Esophagus (tissue), 2 donors: Measurements from ENCODE around the gene PCDH17. TPM values are rescaled to one million over a fixed set of nuclear protein-coding genes. Genes with fewer than 3 reads are reported as not detected.

Experiments used
- H3K27ac ChIP-seq, 2 donors: one replicate each; pipeline ENCODE4 v1.5.1; 2013; ENCODE audit warnings: low read depth in 2 of 2, mild to moderate bottlenecking in 2 of 2, inconsistent platforms in 1 of 2, low read length in 1 of 2, moderate library complexity in 1 of 2
- H3K27me3 ChIP-seq, 2 donors: one replicate each; pipeline ENCODE4 v1.6.1; 2013; ENCODE audit warnings: low read length in 2 of 2, control low read depth in 1 of 2, mild to moderate bottlenecking in 1 of 2; ENCODE audit not compliant: insufficient read depth in 2 of 2, control insufficient read depth in 1 of 2
- H3K36me3 ChIP-seq, 2 donors: one replicate each; pipeline ENCODE4 v1.6.1; 2013; ENCODE audit warnings: low read length in 1 of 2; ENCODE audit not compliant: control insufficient read depth in 2 of 2, insufficient read depth in 2 of 2
- H3K4me1 ChIP-seq, 2 donors: one replicate each; pipeline ENCODE4 v1.6.1; 2013; ENCODE audit warnings: low read length in 1 of 2; ENCODE audit not compliant: control insufficient read depth in 2 of 2, insufficient read depth in 2 of 2
- H3K4me3 ChIP-seq, 2 donors: one replicate each; pipeline ENCODE4 v1.5.1; 2013; ENCODE audit warnings: low read length in 2 of 2, mild to moderate bottlenecking in 2 of 2, low read depth in 1 of 2, moderate library complexity in 1 of 2
- H3K9me3 ChIP-seq, 2 donors: one replicate each; pipeline ENCODE4 v1.6.1; 2013; ENCODE audit warnings: mild to moderate bottlenecking in 2 of 2, low read depth in 1 of 2, low read length in 1 of 2, moderate library complexity in 1 of 2; ENCODE audit not compliant: control insufficient read depth in 2 of 2, insufficient read depth in 1 of 2
- WGBS, 2 donors: extraction: QIAGEN DNeasy Blood & Tissue Kit; methylation state at CpG; one replicate each; pipeline ENCODE4 v1.1.7; 2013; 5-methylcytosine and 5-hydroxymethylcytosine counted together
- polyA plus RNA-seq, 2 donors: library from polyadenylated mRNA; stranded (reverse); fragments of 200-250 nt; gene quantifications; one replicate each; pipeline ENCODE4 v1.2.3, GENCODE V29; 2013
- donor health status: healthy with polysubstance abuse.
- donor health status: Bipolar disorder and iron deficiency.

The PCDH17 gene
- polyA plus RNA-seq, 2 donors, result 0.22 to 0.36 TPM

DNA sequence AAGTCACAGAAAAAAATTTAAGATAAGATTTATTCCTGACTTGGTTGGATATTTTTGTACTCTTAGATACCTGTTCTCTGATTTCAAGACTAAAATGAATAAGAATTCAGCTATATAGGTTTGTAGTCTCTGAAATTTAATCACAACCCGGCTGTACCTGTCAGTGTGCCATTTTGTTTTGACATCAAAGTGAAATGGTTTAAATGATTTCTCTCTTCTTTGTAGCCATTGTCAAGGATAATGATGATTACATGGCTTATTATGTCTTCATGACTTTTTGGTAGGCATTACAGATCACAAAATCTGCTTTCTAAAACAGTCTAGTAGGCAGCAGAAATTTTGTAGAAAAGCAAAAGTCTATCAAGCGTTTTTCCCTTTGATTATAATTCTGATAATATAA is 72.5 kb downstream of the PCDH17 start:
- no peaks in the 10 kb centered on the region for H3K36me3 ChIP-seq
- H3K27ac ChIP-seq, result no peak overlapping the region
- H3K9me3 ChIP-seq, result no peaks in the 10 kb centered on the region
- H3K4me3 ChIP-seq, result no peak overlapping the region
- H3K27me3 ChIP-seq, result no peaks in the 10 kb centered on the region
- 74 to 79% methylated on average over 2 of the region's 2 CpGs for WGBS, 2 donors
- no peaks in the 10 kb centered on the region for H3K4me1 ChIP-seq

- no peaks in the 10 kb centered on the region for H3K36me3 ChIP-seq
- no peaks in the 10 kb centered on the region for H3K4me1 ChIP-seq
- no peak overlapping the region for H3K4me3 ChIP-seq
- no peak overlapping the region for H3K27ac ChIP-seq
- no peaks in the 10 kb centered on the region for H3K9me3 ChIP-seq
- H3K27me3 ChIP-seq, result no peaks in the 10 kb centered on the region
- WGBS, 2 donors, result 53 to 60% methylated on average over 3 of the region's 3 CpGs
Observed at GRCh38 chr13:57716295-57716694, 84.8 kb downstream of the PCDH17 start.

GRCh38 chr13:57724486-57725272 is 93.1 kb downstream of the PCDH17 start:
- 68 to 73% methylated on average over 12 of the region's 12 CpGs for WGBS, 2 donors
- H3K27me3 ChIP-seq, result no peaks in the 10 kb centered on the region

DNA sequence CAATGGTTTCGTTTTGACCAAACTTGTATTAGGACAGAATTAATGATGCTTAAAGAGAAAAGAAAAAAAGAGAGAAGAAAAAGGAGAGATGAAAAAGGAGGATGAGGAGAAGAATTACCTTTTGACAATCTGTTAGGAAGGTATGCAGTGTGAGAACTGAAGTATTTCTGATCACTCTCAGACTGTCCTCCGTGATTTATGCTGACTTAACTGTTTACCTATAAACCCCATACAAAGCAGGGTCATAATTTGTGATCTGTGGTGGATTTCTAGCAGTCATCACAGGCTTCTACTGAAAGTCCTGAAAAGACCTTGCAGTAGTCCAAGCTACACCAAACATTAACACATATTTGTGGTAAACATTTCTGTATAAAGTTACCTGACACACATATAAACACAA is 93.9 kb downstream of the PCDH17 start:
- H3K36me3 ChIP-seq, result no peaks in the 10 kb centered on the region
- no peak overlapping the region for H3K4me3 ChIP-seq
- no peaks in the 10 kb centered on the region for H3K9me3 ChIP-seq
- WGBS, 2 donors, result 70 to 81% methylated on average over 2 of the region's 2 CpGs
- no peak overlapping the region for H3K27ac ChIP-seq
- no peaks in the 10 kb centered on the region for H3K27me3 ChIP-seq
- no peaks in the 10 kb centered on the region for H3K4me1 ChIP-seq

More at GRCh38 chr13:57724486-57725272, 93.1 kb downstream of the PCDH17 start:
- Histone ChIP-seq H3K36me3 (no peaks in the 10 kb centered on the region), H3K4me3 (no peak overlapping the region), H3K4me1 (no peaks in the 10 kb centered on the region), H3K27ac (no peak overlapping the region), H3K9me3 (no peaks in the 10 kb centered on the region)

- Histone ChIP-seq H3K9me3 (no peaks in the 10 kb centered on the region), H3K27me3 (no peaks in the 10 kb centered on the region), H3K27ac (no peak overlapping the region), H3K4me3 (no peak overlapping the region), H3K36me3 (no peaks in the 10 kb centered on the region), H3K4me1 (no peaks in the 10 kb centered on the region)
- 72 to 76% methylated on average over 1 of the region's 1 CpG for WGBS, 2 donors
Observed at GRCh38 chr13:57726981-57727380, 95.4 kb downstream of the PCDH17 start.

- H3K4me1 ChIP-seq, result no peaks in the 10 kb centered on the region
- H3K9me3 ChIP-seq, result peaks cover 0 to 2% of the 10 kb centered on the region in 2 donors
- H3K27me3 ChIP-seq, result no peaks in the 10 kb centered on the region
- WGBS, 2 donors, result 45 to 54% methylated on average over 2 of the region's 2 CpGs
- no peak overlapping the region for H3K4me3 ChIP-seq
- no peak overlapping the region for H3K27ac ChIP-seq
- no peaks in the 10 kb centered on the region for H3K36me3 ChIP-seq
Observed at GRCh38 chr13:57734306-57734705, 102.8 kb downstream of the PCDH17 start.

GRCh38 chr13:57739089-57739488 is 107.5 kb downstream of the PCDH17 start:
- no peak overlapping the region for H3K4me3 ChIP-seq
- no peaks in the 10 kb centered on the region for H3K27me3 ChIP-seq
- no peaks in the 10 kb centered on the region for H3K36me3 ChIP-seq
- H3K27ac ChIP-seq, result no peak overlapping the region
- H3K9me3 ChIP-seq, result peaks cover 0 to 2% of the 10 kb centered on the region in 2 donors
- H3K4me1 ChIP-seq, result no peaks in the 10 kb centered on the region
- WGBS, 2 donors, result 71 to 74% methylated on average over 2 of the region's 2 CpGs

GRCh38 chr13:57739543-57740190 is 108.1 kb downstream of the PCDH17 start:
- no peak overlapping the region for H3K4me3 ChIP-seq
- no peaks in the 10 kb centered on the region for H3K27me3 ChIP-seq
- H3K4me1 ChIP-seq, result no peaks in the 10 kb centered on the region
- H3K27ac ChIP-seq, result no peak overlapping the region
- no peaks in the 10 kb centered on the region for H3K36me3 ChIP-seq
- WGBS, 2 donors, result 62 to 63% methylated on average over 4 of the region's 4 CpGs
- H3K9me3 ChIP-seq, result peaks cover 0 to 2% of the 10 kb centered on the region in 2 donors

GRCh38 chr13:57740719-57741118 is 109.2 kb downstream of the PCDH17 start:
- Histone ChIP-seq H3K27me3 (no peaks in the 10 kb centered on the region), H3K4me1 (no peaks in the 10 kb centered on the region), H3K36me3 (no peaks in the 10 kb centered on the region), H3K27ac (no peak overlapping the region), H3K4me3 (no peak overlapping the region), H3K9me3 (no peaks in the 10 kb centered on the region)
- WGBS, 2 donors, result 21 to 26% methylated on average over 2 of the region's 2 CpGs

- Histone ChIP-seq H3K27ac (no peak overlapping the region), H3K9me3 (peaks cover 0 to 2% of the 10 kb centered on the region in 2 donors), H3K4me1 (no peaks in the 10 kb centered on the region), H3K27me3 (no peaks in the 10 kb centered on the region), H3K36me3 (no peaks in the 10 kb centered on the region), H3K4me3 (no peak overlapping the region)
- 78 to 93% methylated on average over 3 of the region's 3 CpGs for WGBS, 2 donors
Observed at GRCh38 chr13:57748096-57748495, 116.6 kb downstream of the PCDH17 start.
